H9 (cell line): ENCODE results near the gene P4HTM. TPM values are rescaled to one million over a fixed set of nuclear protein-coding genes. Genes with fewer than 3 reads are reported as not detected.

ENCODE experiments used
- DNase-seq: peaks from one replicate; pipeline ENCODE4 v3.0.0-alpha.2; 2017
- H2AFZ ChIP-seq: one replicate; pipeline ENCODE4 v1.6.1; 2013; ENCODE audit warnings: mild to moderate bottlenecking, low read length, control low read depth, moderate library complexity
- H2AK5ac ChIP-seq: 2 replicates; pipeline ENCODE4 v1.6.1; 2013; ENCODE audit warnings: low read length, control low read depth, mixed read lengths; ENCODE audit not compliant: insufficient read length
- H2BK120ac ChIP-seq: one replicate; pipeline ENCODE4 v1.6.1; 2013; ENCODE audit warnings: low read depth, mild to moderate bottlenecking, low read length, control low read depth, inconsistent platforms; ENCODE audit not compliant: poor library complexity, severe bottlenecking
- H2BK12ac ChIP-seq: 2 replicates; pipeline ENCODE4 v1.6.1; 2013; ENCODE audit warnings: low read length, control low read depth, mixed read lengths, low read depth; ENCODE audit not compliant: insufficient read length
- H2BK15ac ChIP-seq: 2 replicates; pipeline ENCODE4 v1.6.1; 2013; ENCODE audit warnings: low read depth, low read length, control low read depth
- H2BK20ac ChIP-seq: one replicate; pipeline ENCODE4 v1.6.1; 2013; ENCODE audit warnings: low read depth, mild to moderate bottlenecking, low read length, control low read depth, inconsistent platforms; ENCODE audit not compliant: poor library complexity, severe bottlenecking
- H2BK5ac ChIP-seq: 2 replicates; pipeline ENCODE4 v1.6.1; 2013; ENCODE audit warnings: low read length, control low read depth, mixed read lengths; ENCODE audit not compliant: insufficient read length
- H3K14ac ChIP-seq: 2 replicates; pipeline ENCODE4 v1.6.1; 2013; ENCODE audit warnings: low read length, control low read depth; ENCODE audit not compliant: insufficient read depth
- H3K18ac ChIP-seq: 2 replicates; pipeline ENCODE4 v1.6.1; 2013; ENCODE audit warnings: low read depth, mild to moderate bottlenecking, mixed read lengths, low read length, control low read depth; ENCODE audit not compliant: insufficient read length
- H3K23ac ChIP-seq: 2 replicates; pipeline ENCODE4 v1.6.1; 2013; ENCODE audit warnings: low read length, control low read depth, mixed read lengths, low read depth; ENCODE audit not compliant: insufficient read length
- H3K23me2 ChIP-seq: 2 replicates; pipeline ENCODE4 v1.6.1; 2013; ENCODE audit warnings: low read depth, mild to moderate bottlenecking, mixed read lengths, low read length, control low read depth; ENCODE audit not compliant: insufficient read length, poor library complexity, severe bottlenecking
- H3K27ac ChIP-seq: 2 replicates; pipeline ENCODE4 v1.5.1; 2013; ENCODE audit warnings: low read length, control low read depth, mixed read lengths, low read depth; ENCODE audit not compliant: insufficient read length
- H3K27me3 ChIP-seq: 2 replicates; pipeline ENCODE4 v1.6.1; 2013; ENCODE audit warnings: low read length, control low read depth, inconsistent platforms; ENCODE audit not compliant: insufficient read depth
- H3K4ac ChIP-seq: 2 replicates; pipeline ENCODE4 v1.6.1; 2013; ENCODE audit warnings: low read depth, mild to moderate bottlenecking, control low read depth, inconsistent platforms, low read length, moderate library complexity
- H3K4me1 ChIP-seq: 2 replicates; pipeline ENCODE4 v1.6.1; 2013; ENCODE audit warnings: low read length, control low read depth, inconsistent platforms; ENCODE audit not compliant: insufficient read depth
- H3K4me2 ChIP-seq: 2 replicates; pipeline ENCODE4 v1.6.1; 2013; ENCODE audit warnings: low read length, control low read depth, mixed read lengths; ENCODE audit not compliant: insufficient read length, insufficient read depth
- H3K56ac ChIP-seq: 2 replicates; pipeline ENCODE4 v1.6.1; 2013; ENCODE audit warnings: low read depth, mild to moderate bottlenecking, mixed read lengths, low read length, control low read depth; ENCODE audit not compliant: insufficient read length
- H3K79me1 ChIP-seq: 2 replicates; pipeline ENCODE4 v1.6.1; 2013; ENCODE audit warnings: low read depth, mild to moderate bottlenecking, moderate library complexity, low read length, control low read depth, inconsistent platforms; ENCODE audit not compliant: insufficient read depth, poor library complexity, severe bottlenecking
- H3K79me2 ChIP-seq: 2 replicates; pipeline ENCODE4 v1.6.1; 2013; ENCODE audit warnings: low read length, control low read depth, inconsistent platforms; ENCODE audit not compliant: insufficient read depth
- H3K9ac ChIP-seq: 2 replicates; pipeline ENCODE4 v1.6.1; 2013; ENCODE audit warnings: low read length, control low read depth, mixed read lengths; ENCODE audit not compliant: insufficient read length; ENCODE audit errors: extremely low read depth
- H3K9me3 ChIP-seq: one replicate; pipeline ENCODE4 v1.6.1; 2013; ENCODE audit warnings: low read depth, low read length, inconsistent platforms; ENCODE audit not compliant: control insufficient read depth
- H3T11ph ChIP-seq: one replicate; pipeline ENCODE4 v1.6.1; 2013; ENCODE audit warnings: mild to moderate bottlenecking, low read length, control low read depth, inconsistent platforms
- H4K20me1 ChIP-seq: one replicate; pipeline ENCODE4 v1.6.1; 2013; ENCODE audit not compliant: control insufficient read depth, insufficient read length, insufficient read depth
- H4K5ac ChIP-seq: 2 replicates; pipeline ENCODE4 v1.6.1; 2013; ENCODE audit warnings: low read depth, mild to moderate bottlenecking, mixed read lengths, low read length, control low read depth; ENCODE audit not compliant: insufficient read length
- H4K8ac ChIP-seq: replicated peaks from 2 replicates; pipeline ENCODE4 v1.6.1; 2013; ENCODE audit warnings: low read length, control low read depth, mixed read lengths, low read depth; ENCODE audit not compliant: insufficient read length
- H4K91ac ChIP-seq: 2 replicates; pipeline ENCODE4 v1.6.1; 2013; ENCODE audit warnings: low read depth, mild to moderate bottlenecking, moderate library complexity, mixed read lengths, low read length, control low read depth; ENCODE audit not compliant: insufficient read length
- H3K27ac Mint-ChIP-seq, 3 experiments: 2 replicates in 2 of 3; 3 replicates in 1 of 3; pipeline ENCODE4 v1.8.0; 2020 to 2021; ENCODE audit warnings: mixed read lengths in 3 of 3, mild to moderate bottlenecking in 1 of 3, moderate library complexity in 1 of 3
- H3K27me3 Mint-ChIP-seq: 2 replicates; pipeline ENCODE4 v1.8.0; 2021; ENCODE audit warnings: low read depth, mild to moderate bottlenecking, moderate library complexity, mixed read lengths
- H3K36me3 Mint-ChIP-seq, 3 experiments: 2 replicates in 2 of 3; 3 replicates in 1 of 3; pipeline ENCODE4 v1.8.0; 2020 to 2021; ENCODE audit warnings: low read depth in 3 of 3, mixed read lengths in 3 of 3; ENCODE audit not compliant: insufficient read depth in 1 of 3
- H3K4me1 Mint-ChIP-seq, 2 experiments: 2 replicates each; pipeline ENCODE4 v1.8.0; 2020; ENCODE audit warnings: mixed read lengths in 2 of 2
- H3K4me3 Mint-ChIP-seq, 2 experiments: 2 replicates in 1 of 2; 3 replicates in 1 of 2; pipeline ENCODE4 v1.8.0; 2020 to 2021; ENCODE audit warnings: mild to moderate bottlenecking in 2 of 2, mixed read lengths in 2 of 2, moderate library complexity in 1 of 2
- H3K9me3 Mint-ChIP-seq, 2 experiments: 2 replicates in 1 of 2; 3 replicates in 1 of 2; pipeline ENCODE4 v1.8.0; 2020; ENCODE audit warnings: mild to moderate bottlenecking in 2 of 2, mixed read lengths in 2 of 2, moderate library complexity in 1 of 2
- WGBS: extraction: QIAGEN DNeasy Blood & Tissue Kit; methylation state at CpG from one replicate; pipeline ENCODE4 v1.1.7; 2013; ENCODE audit warnings: missing lambda C conversion rate, low lambda C conversion rate, mixed read lengths; ENCODE audit not compliant: insufficient read length; ENCODE audit errors: extremely low coverage; 5-methylcytosine and 5-hydroxymethylcytosine counted together
- total RNA-seq: library from RNA; stranded (reverse); gene quantifications from 2 replicates; pipeline ENCODE4 v1.2.1, GENCODE V29; 2021
- TF ChIP-seq, protein P1 (sequence below): fragments of 200-600 bp; sonication (generic); conservative IDR thresholded peaks from 3 replicates; pipeline ENCODE4 v1.8.0; 2021; ENCODE audit warnings: antibody characterized with exemption, mild to moderate bottlenecking

P4HTM gene
- total RNA-seq, 1 experiment from 2014 or later: 36.0 TPM

DNA sequence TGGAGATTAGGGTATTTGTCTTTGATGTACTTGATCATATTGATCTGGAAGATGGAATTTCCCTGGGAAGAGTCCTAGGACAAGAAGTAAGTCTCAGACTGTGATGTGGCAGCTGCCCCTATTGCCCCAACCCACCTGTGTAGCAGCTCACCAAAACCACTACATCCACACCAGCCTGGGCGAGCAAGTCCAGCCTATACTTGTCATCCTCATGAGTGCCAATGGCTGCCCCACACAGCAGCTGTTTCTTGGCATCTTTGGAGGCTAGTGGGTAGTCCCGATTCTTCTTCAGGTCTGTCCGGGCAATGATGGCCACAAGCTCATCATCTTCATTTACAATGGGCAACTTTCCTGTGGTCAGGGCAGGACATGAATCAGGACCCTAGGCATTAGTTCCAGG lies 36.5 kb downstream of the P4HTM start:
- no CpG with 5 or more reads among the region's 3 CpGs for WGBS
- Histone ChIP-seq H2BK12ac (no peak overlapping the region), H3K79me2 (no peaks in the 10 kb centered on the region), H3K9ac (no peak overlapping the region), H4K5ac (no peak overlapping the region), H3K18ac (no peak overlapping the region), H3K4me1 (no peaks in the 10 kb centered on the region), H3K79me1 (no peaks in the 10 kb centered on the region), H2BK120ac (no peak overlapping the region), H3K27me3 (no peaks in the 10 kb centered on the region), H3K27ac (no peak overlapping the region), H2AK5ac (no peak overlapping the region), H4K20me1 (peaks cover 7% of the 10 kb centered on the region), H3K23me2 (peaks cover 9% of the 10 kb centered on the region), H2BK20ac (no peak overlapping the region), H2AFZ (no peak overlapping the region), H3K9me3 (no peaks in the 10 kb centered on the region), H2BK5ac (no peak overlapping the region), H2BK15ac (no peak overlapping the region), H3K23ac (no peak overlapping the region), H3T11ph (no peak overlapping the region), H3K14ac (no peak overlapping the region), H4K91ac (no peak overlapping the region), H4K8ac (no peak overlapping the region), H3K4me2 (no peak overlapping the region), H3K4ac (no peak overlapping the region), H3K56ac (no peak overlapping the region)
- no peaks in the 10 kb centered on the region for H3K9me3 Mint-ChIP-seq
- H3K36me3 Mint-ChIP-seq: peaks cover 59 to 85% (median 66%) of the 10 kb centered on the region in 3 experiments
- peaks cover 20 to 30% of the 10 kb centered on the region in 2 experiments for H3K4me1 Mint-ChIP-seq
- H3K4me3 Mint-ChIP-seq: peak overlapping the region in 1 of 2 experiments; percentile 35; a peak in 1 of 5 replicates
- TF ChIP-seq, protein P1, sequence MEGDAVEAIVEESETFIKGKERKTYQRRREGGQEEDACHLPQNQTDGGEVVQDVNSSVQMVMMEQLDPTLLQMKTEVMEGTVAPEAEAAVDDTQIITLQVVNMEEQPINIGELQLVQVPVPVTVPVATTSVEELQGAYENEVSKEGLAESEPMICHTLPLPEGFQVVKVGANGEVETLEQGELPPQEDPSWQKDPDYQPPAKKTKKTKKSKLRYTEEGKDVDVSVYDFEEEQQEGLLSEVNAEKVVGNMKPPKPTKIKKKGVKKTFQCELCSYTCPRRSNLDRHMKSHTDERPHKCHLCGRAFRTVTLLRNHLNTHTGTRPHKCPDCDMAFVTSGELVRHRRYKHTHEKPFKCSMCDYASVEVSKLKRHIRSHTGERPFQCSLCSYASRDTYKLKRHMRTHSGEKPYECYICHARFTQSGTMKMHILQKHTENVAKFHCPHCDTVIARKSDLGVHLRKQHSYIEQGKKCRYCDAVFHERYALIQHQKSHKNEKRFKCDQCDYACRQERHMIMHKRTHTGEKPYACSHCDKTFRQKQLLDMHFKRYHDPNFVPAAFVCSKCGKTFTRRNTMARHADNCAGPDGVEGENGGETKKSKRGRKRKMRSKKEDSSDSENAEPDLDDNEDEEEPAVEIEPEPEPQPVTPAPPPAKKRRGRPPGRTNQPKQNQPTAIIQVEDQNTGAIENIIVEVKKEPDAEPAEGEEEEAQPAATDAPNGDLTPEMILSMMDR: no peak
- peak overlapping the region; percentile 44 to 70 (median 53); a peak in 4 of 7 replicates for H3K27ac Mint-ChIP-seq
- no peak for DNase-seq
- no peaks in the 10 kb centered on the region; the same call in none of the 2 replicates for H3K27me3 Mint-ChIP-seq
